Lung (tissue), 12 donors: ENCODE data around the gene TUBD1. TPM values are rescaled to one million over a fixed set of nuclear protein-coding genes. Genes with fewer than 3 reads are reported as not detected.

Experiments used
- ATAC-seq: fragments of 200-7000 bp; cut with Tn5 transposase; one replicate; pipeline ENCODE4 v1.9.1; 2020; ENCODE audit warnings: moderate number of reproducible peaks; ENCODE audit not compliant: insufficient read depth, low FRiP score
- DNase-seq, 3 donors: peaks; one replicate each; pipeline ENCODE4 v3.0.0-alpha.2; 2013 to 2017
- H3K27ac ChIP-seq, 2 donors: one replicate each; pipeline ENCODE4 v1.5.1; 2013; ENCODE audit warnings: mild to moderate bottlenecking in 2 of 2, moderate library complexity in 2 of 2, control low read depth in 1 of 2, inconsistent platforms in 1 of 2, low read depth in 1 of 2, low read length in 1 of 2
- H3K27me3 ChIP-seq, 3 donors: one replicate each; pipeline ENCODE4 v1.5.1; 2013; ENCODE audit warnings: low read length in 2 of 3; ENCODE audit not compliant: control insufficient read depth in 3 of 3, insufficient read depth in 3 of 3
- H3K36me3 ChIP-seq, 4 donors: one replicate each; pipeline ENCODE4 v1.5.1; 2013; ENCODE audit warnings: low read length in 4 of 4, mild to moderate bottlenecking in 1 of 4, moderate library complexity in 1 of 4; ENCODE audit not compliant: control insufficient read depth in 4 of 4, insufficient read depth in 4 of 4
- H3K4me1 ChIP-seq, 5 donors: one replicate each; pipeline ENCODE4 v1.5.1; 2013; ENCODE audit warnings: low read length in 5 of 5, mild to moderate bottlenecking in 2 of 5, moderate library complexity in 1 of 5; ENCODE audit not compliant: control insufficient read depth in 5 of 5, insufficient read depth in 5 of 5
- H3K4me3 ChIP-seq: one replicate; pipeline ENCODE4 v1.5.1; 2013; ENCODE audit warnings: mild to moderate bottlenecking, control low read depth, moderate library complexity
- H3K9ac ChIP-seq, 2 donors: one replicate each; pipeline ENCODE4 v1.5.1; 2013; ENCODE audit warnings: low read length in 2 of 2, control low read depth in 1 of 2; ENCODE audit not compliant: insufficient read depth in 1 of 2
- H3K9me3 ChIP-seq, 4 donors: one replicate each; pipeline ENCODE4 v1.5.1; 2013; ENCODE audit warnings: low read length in 3 of 4, mild to moderate bottlenecking in 1 of 4, moderate library complexity in 1 of 4; ENCODE audit not compliant: control insufficient read depth in 4 of 4, insufficient read depth in 3 of 4
- WGBS, 2 donors: extraction: QIAGEN DNeasy Blood & Tissue Kit; methylation state at CpG; one replicate each; pipeline ENCODE4 v1.1.7; 2013; 5-methylcytosine and 5-hydroxymethylcytosine counted together
- polyA plus RNA-seq, 2 donors: library from polyadenylated mRNA; stranded (reverse); fragments of 200-250 nt; gene quantifications; one replicate each; pipeline ENCODE4 v1.2.1, GENCODE V29; 2013
- total RNA-seq, 2 donors: library from RNA; depleted of rRNA in 1 of 2; stranded (reverse); fragments of >200 nt in 1 of 2; gene quantifications; one replicate each; pipeline ENCODE4 v1.2.1, GENCODE V29; 2014 to 2021
- TF ChIP-seq, protein P1 (sequence below): IDR thresholded peaks from 2 replicates; pipeline ENCODE4 v1.5.1; 2012; ENCODE audit warnings: mild to moderate bottlenecking; ENCODE audit errors: control extremely low read depth, extremely low read depth
- donor health status: control.
- donor health status: control.
- donor health status: Bipolar disorder and iron deficiency.
- donor health status: healthy.
- donor health status: DM: yes; HTN: yes; CAD: no.

TUBD1 gene
- total and polyA plus RNA-seq, 4 donors = 4.8 to 15.3 (median 5.4) TPM

DNA sequence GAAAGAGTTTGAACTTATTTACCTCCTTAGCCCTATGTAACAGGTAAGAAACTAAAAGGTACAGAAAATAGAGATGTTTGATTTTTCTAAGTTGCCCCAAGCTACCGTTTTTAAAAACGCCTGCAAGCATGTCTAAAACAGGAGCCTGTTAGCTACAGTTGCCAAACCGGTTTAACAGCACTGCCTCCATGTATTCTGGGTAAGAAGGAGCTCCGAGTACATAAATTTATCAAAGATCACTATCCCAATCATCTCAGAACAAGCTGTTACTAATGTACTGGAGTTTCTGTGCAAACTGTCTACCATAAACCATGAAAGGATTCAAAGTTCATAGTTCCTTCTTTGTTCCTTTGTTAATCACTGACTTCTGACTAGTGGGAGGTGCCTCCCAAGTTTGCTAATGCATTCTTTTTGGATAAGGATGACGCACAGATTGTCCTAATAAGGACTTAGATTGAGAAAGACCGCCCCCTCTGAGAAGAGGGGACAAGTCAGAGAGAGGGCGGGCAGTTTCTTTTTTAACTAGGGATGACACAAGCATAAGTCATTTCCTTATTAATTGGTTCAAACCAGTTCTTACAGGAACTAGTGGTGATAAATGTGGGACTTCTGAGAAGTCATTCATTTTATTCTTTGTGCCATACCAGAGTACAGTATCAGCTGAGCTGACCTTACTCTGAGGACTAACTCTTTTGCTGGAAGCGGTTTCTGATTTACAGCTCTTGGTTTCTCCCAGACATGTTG lies 55.3 kb downstream of the TUBD1 start:
- Histone ChIP-seq H3K9me3 (no peaks in the 10 kb centered on the region), H3K27ac (peak overlapping the region; percentile 85 to 91), H3K4me3 (peak overlapping the region; percentile 35), H3K9ac (peak overlapping the region; percentile 97 to 100), H3K36me3 (peaks cover 2 to 6% (median 3%) of the 10 kb centered on the region in 4 donors), H3K27me3 (no peaks in the 10 kb centered on the region), H3K4me1 (peaks cover 0 to 32% (median under 1%) of the 10 kb centered on the region in 5 donors)
- ATAC-seq (peak; percentile 86), DNase-seq (peak; percentile 88 to 99 (median 99))
- WGBS, 2 donors = 4 to 7% methylated on average over 8 of the region's 8 CpGs
- TF ChIP-seq, protein P1, sequence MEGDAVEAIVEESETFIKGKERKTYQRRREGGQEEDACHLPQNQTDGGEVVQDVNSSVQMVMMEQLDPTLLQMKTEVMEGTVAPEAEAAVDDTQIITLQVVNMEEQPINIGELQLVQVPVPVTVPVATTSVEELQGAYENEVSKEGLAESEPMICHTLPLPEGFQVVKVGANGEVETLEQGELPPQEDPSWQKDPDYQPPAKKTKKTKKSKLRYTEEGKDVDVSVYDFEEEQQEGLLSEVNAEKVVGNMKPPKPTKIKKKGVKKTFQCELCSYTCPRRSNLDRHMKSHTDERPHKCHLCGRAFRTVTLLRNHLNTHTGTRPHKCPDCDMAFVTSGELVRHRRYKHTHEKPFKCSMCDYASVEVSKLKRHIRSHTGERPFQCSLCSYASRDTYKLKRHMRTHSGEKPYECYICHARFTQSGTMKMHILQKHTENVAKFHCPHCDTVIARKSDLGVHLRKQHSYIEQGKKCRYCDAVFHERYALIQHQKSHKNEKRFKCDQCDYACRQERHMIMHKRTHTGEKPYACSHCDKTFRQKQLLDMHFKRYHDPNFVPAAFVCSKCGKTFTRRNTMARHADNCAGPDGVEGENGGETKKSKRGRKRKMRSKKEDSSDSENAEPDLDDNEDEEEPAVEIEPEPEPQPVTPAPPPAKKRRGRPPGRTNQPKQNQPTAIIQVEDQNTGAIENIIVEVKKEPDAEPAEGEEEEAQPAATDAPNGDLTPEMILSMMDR = no peak

DNA sequence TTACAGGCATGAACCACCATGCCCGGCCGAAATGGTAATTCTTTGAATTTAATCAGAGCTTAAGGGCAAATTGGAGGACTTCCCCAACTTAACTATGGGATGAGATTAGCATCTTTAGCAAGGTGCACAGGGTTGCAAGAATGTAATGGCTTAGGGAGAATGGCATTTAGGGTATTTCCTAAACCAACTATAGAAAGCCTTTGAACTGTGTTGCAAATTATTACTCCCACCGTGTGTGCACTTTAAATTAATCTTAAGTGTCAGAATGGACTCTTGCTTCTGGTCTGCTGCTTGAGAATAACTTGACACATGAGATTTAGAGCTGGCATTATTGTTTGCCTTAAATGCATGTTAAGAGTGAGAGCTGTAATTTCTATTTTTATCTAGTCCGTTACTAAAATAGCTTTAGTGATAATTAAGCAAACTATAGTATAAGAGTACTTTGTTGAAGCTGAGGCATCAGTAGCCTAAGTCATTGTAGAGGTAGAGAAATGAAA lies 59.8 kb downstream of the TUBD1 start:
- no peaks in the 10 kb centered on the region for H3K9me3 ChIP-seq
- peaks cover 1 to 48% (median 12%) of the 10 kb centered on the region in 5 donors for H3K4me1 ChIP-seq
- H3K4me3 ChIP-seq = no peak overlapping the region
- DNase-seq (peak in 1 of 3 donors; percentile 32), ATAC-seq (no peak)
- H3K36me3 ChIP-seq = no peaks in the 10 kb centered on the region
- TF ChIP-seq, protein P1 = no peak
- no peaks in the 10 kb centered on the region for H3K27me3 ChIP-seq
- WGBS, 2 donors = 54 to 68% methylated on average over 4 of the region's 4 CpGs
- H3K9ac ChIP-seq = no peak overlapping the region
- no peak overlapping the region for H3K27ac ChIP-seq

DNA sequence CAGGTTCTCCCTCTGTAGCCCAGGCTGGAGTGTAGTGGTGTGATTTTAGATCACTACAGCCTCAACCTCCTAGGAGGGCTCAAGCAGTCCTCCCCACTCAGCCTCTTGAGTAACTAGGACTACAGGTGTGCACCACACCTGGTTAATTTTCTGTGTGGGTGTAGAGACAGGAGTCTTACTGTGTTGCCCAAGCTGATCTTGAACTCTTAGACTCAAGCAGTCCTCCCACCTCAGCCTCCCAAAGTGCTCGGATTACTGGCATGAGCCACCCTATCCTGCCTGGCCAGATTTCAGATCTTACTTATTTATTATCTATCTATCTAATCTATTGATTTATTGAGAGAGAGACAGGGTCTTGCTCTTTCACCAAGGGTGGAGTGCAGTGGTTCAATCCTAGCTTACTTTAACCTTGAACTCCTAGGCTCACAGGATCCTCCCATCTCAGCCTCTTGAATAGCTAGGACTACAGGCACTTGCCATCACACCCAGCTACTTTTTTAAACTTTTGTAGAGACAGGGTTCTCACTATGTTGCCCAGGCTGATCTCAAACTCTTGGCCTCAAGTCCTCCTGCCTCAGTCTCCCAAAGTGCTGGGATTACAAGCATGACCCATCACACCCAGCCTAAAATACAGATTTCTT lies 61.8 kb downstream of the TUBD1 start:
- Histone ChIP-seq H3K27ac (peak overlapping the region; percentile 45 to 82), H3K27me3 (no peaks in the 10 kb centered on the region), H3K36me3 (no peaks in the 10 kb centered on the region), H3K4me1 (peaks cover 3 to 41% (median 16%) of the 10 kb centered on the region in 5 donors), H3K9ac (peak overlapping the region in 1 of 2 donors; percentile 4), H3K9me3 (no peaks in the 10 kb centered on the region), H3K4me3 (no peak overlapping the region)
- 91 to 95% methylated on average over 1 of the region's 1 CpG for WGBS, 2 donors
- no peak for DNase-seq
- TF ChIP-seq, protein P1 = no peak
- no peak for ATAC-seq
